H1 (cell line): Measurements from ENCODE around the gene MAP2K7. TPM values are rescaled to one million over a fixed set of nuclear protein-coding genes. Genes with fewer than 3 reads are reported as not detected.

Source experiments
- CTCF ChIA-PET: fragments of 300-600 bp; sonication (Branson Sonifier 250); formaldehyde crosslinking; loops from one replicate; lab custom pipeline; 2021; ENCODE audit not compliant: partially characterized antibody; lab: Charles Lee
- POLR2A ChIA-PET: fragments of 300-600 bp; sonication (Branson Sonifier 250); formaldehyde crosslinking; loops from one replicate; lab custom pipeline; 2021; ENCODE audit warnings: inconsistent platforms; ENCODE audit not compliant: partially characterized antibody; lab: Charles Lee
- DNase-seq, 2 experiments: peaks; one replicate each; pipeline versions ENCODE4 v3.0.0 to v3.0.0-alpha.2; 2010 to 2022; ENCODE audit warnings: low spot score in 2 of 2, low read depth in 1 of 2, mixed read lengths in 1 of 2
- FAIRE-seq: peaks from 2 replicates; lab custom pipeline; 2011; peaks lifted over from hg19 to GRCh38; lab: Jason Lieb, UNC
- H2AFZ ChIP-seq: 2 replicates; pipeline ENCODE4 v1.8.1; 2012; ENCODE audit warnings: low read length, inconsistent platforms
- H2AK5ac ChIP-seq: 2 replicates; pipeline ENCODE4 v1.6.1; 2013; ENCODE audit warnings: low read depth, low read length
- H2BK120ac ChIP-seq: replicated peaks from 2 replicates; pipeline ENCODE3; 2013; ENCODE audit warnings: low read depth, low read length, inconsistent platforms
- H2BK12ac ChIP-seq: 2 replicates; pipeline ENCODE4 v1.6.1; 2013; ENCODE audit warnings: low read depth, low read length
- H2BK15ac ChIP-seq: 2 replicates; pipeline ENCODE4 v1.6.1; 2013; ENCODE audit warnings: low read length
- H2BK20ac ChIP-seq: 2 replicates; pipeline ENCODE4 v1.6.1; 2013; ENCODE audit warnings: low read length
- H2BK5ac ChIP-seq: 2 replicates; pipeline ENCODE4 v1.6.1; 2013; ENCODE audit warnings: low read depth, low read length
- H3K14ac ChIP-seq: 2 replicates; pipeline ENCODE4 v1.6.1; 2013; ENCODE audit warnings: inconsistent platforms; ENCODE audit not compliant: insufficient read length
- H3K18ac ChIP-seq: 2 replicates; pipeline ENCODE4 v1.6.1; 2013; ENCODE audit warnings: low read length; ENCODE audit errors: extremely low read depth
- H3K23ac ChIP-seq: 2 replicates; pipeline ENCODE4 v1.6.1; 2013; ENCODE audit warnings: inconsistent platforms; ENCODE audit not compliant: insufficient read length
- H3K23me2 ChIP-seq: 2 replicates; pipeline ENCODE4 v1.6.1; 2013; ENCODE audit warnings: low read depth, low read length
- H3K27ac ChIP-seq: 2 replicates; pipeline ENCODE4 v1.6.1; 2011; ENCODE audit warnings: low read depth, low read length, inconsistent platforms
- H3K27me3 ChIP-seq, 4 experiments: replicated peaks in 1 of 4; 1 replicate in 1 of 4; 2 replicates in 3 of 4; pipeline versions ENCODE4 v1.6.1 to v1.8.1; 2011 to 2013; ENCODE audit warnings: low read length in 3 of 4, mild to moderate bottlenecking in 3 of 4, inconsistent platforms in 2 of 4, mixed read lengths in 2 of 4, moderate library complexity in 1 of 4; ENCODE audit not compliant: control insufficient read depth in 3 of 4, insufficient read depth in 3 of 4; ENCODE audit errors: extremely low read depth in 1 of 4
- H3K36me3 ChIP-seq, 4 experiments: 2 replicates each; pipeline versions ENCODE4 v1.6.1 to v1.8.1; 2011 to 2013; ENCODE audit warnings: mild to moderate bottlenecking in 4 of 4, low read length in 3 of 4, moderate library complexity in 2 of 4, control low read depth in 1 of 4, inconsistent platforms in 1 of 4; ENCODE audit not compliant: insufficient read depth in 4 of 4, control insufficient read depth in 2 of 4
- H3K4ac ChIP-seq: replicated peaks from 2 replicates; pipeline ENCODE3; 2013; ENCODE audit warnings: low read length, low read depth, mixed read lengths, inconsistent platforms; ENCODE audit not compliant: insufficient read length
- H3K4me1 ChIP-seq, 4 experiments: replicated peaks in 1 of 4; 1 replicate in 1 of 4; 2 replicates in 3 of 4; pipeline versions ENCODE4 v1.6.1 to v1.8.1; 2011 to 2013; ENCODE audit warnings: low read length in 3 of 4, inconsistent platforms in 2 of 4, mixed read lengths in 1 of 4; ENCODE audit not compliant: insufficient read depth in 4 of 4, control insufficient read depth in 3 of 4
- H3K4me2 ChIP-seq, 2 experiments: 2 replicates each; pipeline versions ENCODE4 v1.6.1 to v1.8.1; 2011 to 2013; ENCODE audit warnings: low read depth in 2 of 2, low read length in 2 of 2, control low read depth in 1 of 2, inconsistent platforms in 1 of 2, mild to moderate bottlenecking in 1 of 2; ENCODE audit not compliant: insufficient read depth in 1 of 2
- H3K4me3 ChIP-seq, 4 experiments: fragments of 200-600, 300-600 bp in 1 of 4; sonication (generic), shearing (Covaris generic), sonication (Bioruptor Twin) in 1 of 4; 2 replicates each; pipeline versions ENCODE4 v1.5.1 to v1.8.1; 2011 to 2016; ENCODE audit warnings: low read length in 4 of 4, low read depth in 3 of 4, control low read depth in 2 of 4, inconsistent platforms in 2 of 4, mild to moderate bottlenecking in 2 of 4, mixed read lengths in 1 of 4, moderate library complexity in 1 of 4; ENCODE audit not compliant: insufficient read depth in 2 of 4; ENCODE audit errors: extremely low read depth in 1 of 4
- H3K56ac ChIP-seq: replicated peaks from 2 replicates; pipeline ENCODE3; 2013; ENCODE audit warnings: low read depth, mild to moderate bottlenecking, mixed read lengths, low read length, inconsistent platforms; ENCODE audit not compliant: insufficient read length
- H3K79me1 ChIP-seq: 2 replicates; pipeline ENCODE4 v1.6.1; 2013; ENCODE audit warnings: low read depth, low read length, control low read depth
- H3K79me2 ChIP-seq, 2 experiments: 2 replicates each; pipeline versions ENCODE4 v1.6.1 to v1.8.1; 2012 to 2013; ENCODE audit warnings: low read length in 2 of 2, mild to moderate bottlenecking in 2 of 2, inconsistent platforms in 1 of 2; ENCODE audit not compliant: insufficient read depth in 2 of 2, control insufficient read depth in 1 of 2
- H3K9ac ChIP-seq, 4 experiments: replicated peaks in 1 of 4; 1 replicate in 1 of 4; 2 replicates in 3 of 4; pipeline versions ENCODE4 v1.6.1 to v1.8.1; 2011 to 2013; ENCODE audit warnings: low read depth in 3 of 4, low read length in 3 of 4, control low read depth in 2 of 4, mild to moderate bottlenecking in 2 of 4, moderate library complexity in 2 of 4, inconsistent platforms in 1 of 4; ENCODE audit errors: extremely low read depth in 1 of 4
- H3K9me3 ChIP-seq, 2 experiments: 2 replicates each; pipeline versions ENCODE4 v1.6.1 to v1.8.1; 2012 to 2013; ENCODE audit warnings: mild to moderate bottlenecking in 2 of 2, moderate library complexity in 2 of 2, control low read depth in 1 of 2, inconsistent platforms in 1 of 2, low read depth in 1 of 2, low read length in 1 of 2, mixed read lengths in 1 of 2; ENCODE audit not compliant: insufficient read depth in 2 of 2
- H4K20me1 ChIP-seq, 2 experiments: replicated peaks in 1 of 2; 2 replicates each; pipeline versions ENCODE3 to v1.8.1; 2011 to 2013; ENCODE audit warnings: inconsistent platforms in 2 of 2, low read length in 2 of 2, mild to moderate bottlenecking in 1 of 2; ENCODE audit not compliant: insufficient read depth in 2 of 2, control insufficient read depth in 1 of 2
- H4K5ac ChIP-seq: 2 replicates; pipeline ENCODE4 v1.6.1; 2013; ENCODE audit warnings: low read length, low read depth, mixed read lengths, inconsistent platforms; ENCODE audit not compliant: insufficient read length
- H4K8ac ChIP-seq: 2 replicates; pipeline ENCODE4 v1.8.0; 2013; ENCODE audit warnings: mild to moderate bottlenecking, moderate library complexity, low read length, inconsistent platforms; ENCODE audit not compliant: insufficient read depth; ENCODE audit errors: extremely low read depth
- H4K91ac ChIP-seq: replicated peaks from 2 replicates; pipeline ENCODE3; 2013; ENCODE audit warnings: low read length, mixed read lengths, inconsistent platforms; ENCODE audit not compliant: insufficient read length
- CEBPB ChIP-seq: IDR thresholded peaks from 2 replicates; pipeline ENCODE4 v1.6.1; 2012; ENCODE audit warnings: low read depth, low read length
- WGBS, 2 experiments: shearing (Covaris generic) in 1 of 2; methylation state at CpG; one replicate each; pipeline versions ENCODE4 v1.1.6 to v1.1.7; 2013 to 2015; ENCODE audit warnings: low lambda C conversion rate in 2 of 2, mixed read lengths in 2 of 2, inconsistent platforms in 1 of 2, low coverage in 1 of 2, missing lambda C conversion rate in 1 of 2; ENCODE audit not compliant: insufficient replicate concordance in 2 of 2, insufficient coverage in 1 of 2, insufficient read length in 1 of 2; ENCODE audit errors: extremely low coverage in 1 of 2, missing lambda C conversion rate in 1 of 2; 5-methylcytosine and 5-hydroxymethylcytosine counted together
- polyA plus RNA-seq, 7 experiments: library from polyadenylated mRNA; depleted of rRNA in 3 of 7; stranded (reverse) in 5 of 7; unstranded in 2 of 7; fragments of >200 nt in 5 of 7; fragments of 200-250 nt in 2 of 7; gene quantifications; 1 replicate in 5 of 7; 2 replicates in 1 of 7; 4 replicates in 1 of 7; pipeline versions ENCODE4 v1.2.1 to v1.2.3, GENCODE V29; 2011 to 2013; ENCODE audit warnings: missing spikeins in 2 of 7, mixed read lengths in 2 of 7
- total RNA-seq: library from RNA; stranded (reverse); fragmentation: NEBNext Ultra II Directional; extraction: Animal tissue kit (Norgen Biotek cat#: 25700); gene quantifications from 2 replicates; pipeline ENCODE4 v1.2.1, GENCODE V29; 2021

Gene MAP2K7
- total and polyA plus RNA-seq, 2 of the 8 experiments (the other 6 are each of a cell fraction or from before 2014, with no cell fraction given): 8.9 to 38.3 TPM

DNA sequence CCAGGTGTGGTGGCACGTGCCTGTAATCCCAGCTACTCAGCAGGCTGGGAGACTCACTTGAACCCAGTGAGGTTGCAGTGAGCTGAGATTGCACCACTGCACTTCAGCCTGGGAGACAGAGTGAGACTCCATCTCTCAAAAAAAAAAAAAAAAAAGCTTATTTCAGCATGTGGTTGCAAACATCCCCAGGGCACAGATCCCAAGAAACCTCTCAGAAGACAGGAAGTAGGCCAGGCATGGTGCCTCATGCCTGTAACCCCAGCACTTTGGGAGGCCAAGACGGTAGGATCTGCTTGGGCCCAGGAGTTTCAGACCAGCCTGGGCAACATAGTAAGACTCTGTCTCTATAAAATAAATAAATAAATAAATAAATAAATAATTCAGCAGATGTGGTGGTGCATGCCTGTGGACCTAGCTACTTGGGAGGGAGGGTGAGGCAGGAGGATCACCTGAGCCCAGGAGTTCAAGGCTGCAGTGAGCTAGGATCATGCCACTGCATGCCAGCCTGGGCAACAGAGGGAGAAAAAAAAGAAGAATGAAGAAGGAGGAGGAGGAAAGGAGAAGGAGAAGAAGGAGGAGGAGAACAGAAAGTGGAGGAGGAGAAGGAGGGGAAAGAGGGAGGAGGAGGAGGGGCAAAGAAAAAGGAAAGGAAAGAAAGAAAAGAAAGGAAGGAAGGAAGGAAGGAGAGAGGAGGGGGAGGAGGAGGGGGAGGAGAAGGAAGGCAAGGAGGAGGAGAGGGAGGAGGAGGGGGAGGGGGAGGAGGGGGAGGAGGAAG lies 19.7 kb upstream of the MAP2K7 start:
- no peak overlapping the region for H3K4ac ChIP-seq
- H2BK120ac ChIP-seq: no peak overlapping the region
- no peak for TF ChIP-seq CEBPB
- TF ChIP-seq, all 59 proteins: peak for 0
- Histone ChIP-seq H3K36me3 (no peaks in the 10 kb centered on the region), H3K23ac (no peak overlapping the region), H3K4me2 (no peak overlapping the region), H2AFZ (no peak overlapping the region), H3K23me2 (peaks cover 6% of the 10 kb centered on the region; the same call in 1 of the 2 replicates), H3K9ac (no peak overlapping the region), H3K18ac (no peak overlapping the region), H4K8ac (no peak overlapping the region), H3K79me2 (no peaks in the 10 kb centered on the region), H3K14ac (no peak overlapping the region), H2AK5ac (no peak overlapping the region), H2BK15ac (no peak overlapping the region), H2BK5ac (no peak overlapping the region), H2BK20ac (no peak overlapping the region), H4K20me1 (no peaks in the 10 kb centered on the region), H3K9me3 (no peaks in the 10 kb centered on the region), H2BK12ac (no peak overlapping the region), H3K79me1 (no peaks in the 10 kb centered on the region), H3K4me1 (peaks cover 0 to 7% (median 5%) of the 10 kb centered on the region in 4 experiments; a peak in 4 of 7 replicates), H4K91ac (no peak overlapping the region), H3K27me3 (peaks cover 0 to 4% (median 3%) of the 10 kb centered on the region in 4 experiments; a peak in 4 of 7 replicates), H3K27ac (no peak overlapping the region), H3K56ac (no peak overlapping the region), H4K5ac (no peak overlapping the region), H3K4me3 (no peak overlapping the region)
- FAIRE-seq: no peak
- CTCF ChIA-PET: interaction anchor here (1.3 to 2.1 kb wide), 5 partner anchors 15 to 52 kb away, joined by 4 to 6 read pairs (median 4); no protein-coding TSS in a partner anchor
- no peak for DNase-seq
- POLR2A ChIA-PET: interaction anchor here (0.9 to 1.5 kb wide), 8 partner anchors 9 to 59 kb away, joined by 3 to 5 read pairs (median 3); partner anchors contain the start of genes PRR36 and TIMM44
- WGBS, 2 experiments: 79% methylated on average over 2 of the region's 2 CpGs; no CpG with 5 or more reads in 1 of the 2 experiments
